ENCODE measurements around the gene RFNG. TPM values are rescaled to one million over a fixed set of nuclear protein-coding genes. Genes with fewer than 3 reads are reported as not detected.

Gene RFNG
- total and polyA plus RNA-seq, 7 donors: 27.1 to 40.7 (median 31.2) TPM

DNA sequence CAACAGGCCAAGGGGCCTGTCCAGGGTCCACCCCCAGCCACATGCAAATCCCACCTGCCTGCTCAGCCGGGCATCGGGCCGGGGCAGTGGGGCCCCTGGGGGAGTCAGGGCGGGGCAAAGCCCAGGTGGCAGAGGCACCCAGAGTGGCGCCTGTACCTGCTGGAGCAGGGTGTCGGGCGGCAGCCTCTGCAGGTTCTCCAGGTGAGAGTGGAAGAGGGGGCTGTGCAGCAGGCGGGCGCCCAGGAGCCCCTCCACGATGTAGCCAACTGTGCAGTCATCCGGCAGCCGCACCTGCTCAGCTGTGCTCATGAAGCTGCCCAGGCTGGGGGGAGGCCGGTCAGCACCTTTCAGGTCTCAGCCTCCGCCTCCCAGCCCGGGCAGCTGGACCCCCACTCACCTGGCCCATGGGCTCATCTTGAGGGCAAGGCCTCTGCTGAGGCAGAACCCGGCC lies 2.1 kb downstream of the RFNG start:
- H3K27me3 ChIP-seq (ENCODE audit: insufficient read depth in 3 of 3, low read length in 2 of 3): no peaks in the 10 kb centered on the region
- H3K36me3 ChIP-seq (ENCODE audit: insufficient read depth in 1 of 2, low read depth in 1 of 2): peaks cover 0 to 46% of the 10 kb centered on the region in 2 donors
- H3K9me3 ChIP-seq: no peaks in the 10 kb centered on the region
- intact Hi-C loops (cut with DNase I): no loop called here
- no peak overlapping the region for H3K27ac ChIP-seq
- no peak overlapping the region for H3K4me3 ChIP-seq
- H3K4me1 ChIP-seq: peaks cover 26% of the 10 kb centered on the region
- 91 to 97% (median 97%) methylated on average over 12 to 16 of the region's 16 CpGs for whole genome bisulfite sequencing, 3 donors
- ATAC-seq: no peak
- TF ChIP-seq, protein P1, sequence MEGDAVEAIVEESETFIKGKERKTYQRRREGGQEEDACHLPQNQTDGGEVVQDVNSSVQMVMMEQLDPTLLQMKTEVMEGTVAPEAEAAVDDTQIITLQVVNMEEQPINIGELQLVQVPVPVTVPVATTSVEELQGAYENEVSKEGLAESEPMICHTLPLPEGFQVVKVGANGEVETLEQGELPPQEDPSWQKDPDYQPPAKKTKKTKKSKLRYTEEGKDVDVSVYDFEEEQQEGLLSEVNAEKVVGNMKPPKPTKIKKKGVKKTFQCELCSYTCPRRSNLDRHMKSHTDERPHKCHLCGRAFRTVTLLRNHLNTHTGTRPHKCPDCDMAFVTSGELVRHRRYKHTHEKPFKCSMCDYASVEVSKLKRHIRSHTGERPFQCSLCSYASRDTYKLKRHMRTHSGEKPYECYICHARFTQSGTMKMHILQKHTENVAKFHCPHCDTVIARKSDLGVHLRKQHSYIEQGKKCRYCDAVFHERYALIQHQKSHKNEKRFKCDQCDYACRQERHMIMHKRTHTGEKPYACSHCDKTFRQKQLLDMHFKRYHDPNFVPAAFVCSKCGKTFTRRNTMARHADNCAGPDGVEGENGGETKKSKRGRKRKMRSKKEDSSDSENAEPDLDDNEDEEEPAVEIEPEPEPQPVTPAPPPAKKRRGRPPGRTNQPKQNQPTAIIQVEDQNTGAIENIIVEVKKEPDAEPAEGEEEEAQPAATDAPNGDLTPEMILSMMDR (IDR thresholded peaks at IDR 0.05): no peak
- DNase-seq: peak; percentile 12 to 36

DNA sequence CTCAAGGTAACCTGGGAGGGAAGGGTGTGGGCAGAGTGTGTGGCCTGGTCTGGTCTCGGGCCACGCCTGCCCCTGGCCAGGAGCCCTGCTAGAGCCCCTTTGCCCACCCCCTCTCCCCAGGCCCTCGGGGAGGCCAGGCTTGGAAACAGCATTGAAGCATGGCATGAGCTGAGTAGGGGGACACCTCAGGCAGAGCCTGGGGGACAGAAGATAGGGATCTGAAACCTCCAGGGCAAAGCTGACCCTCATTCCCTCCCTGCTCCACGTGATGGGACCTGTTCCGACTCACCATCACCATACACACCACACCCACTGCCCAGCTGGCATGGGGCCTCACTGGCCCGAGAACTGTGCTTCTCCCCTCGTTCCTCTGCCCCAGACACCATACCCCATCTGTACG lies 2.5 kb downstream of the RFNG start:
- H3K27me3 ChIP-seq (ENCODE audit: insufficient read depth in 3 of 3, low read length in 2 of 3): no peaks in the 10 kb centered on the region
- WGBS, 3 donors: 84 to 91% (median 86%) methylated on average over 8 of the region's 8 CpGs
- intact Hi-C loops (cut with DNase I): no loop called here
- no peaks in the 10 kb centered on the region for H3K9me3 ChIP-seq
- DNase-seq: peak in 1 of 2 donors; percentile 32
- H3K4me3 ChIP-seq: no peak overlapping the region
- no peak for ATAC-seq
- peaks cover 0 to 42% of the 10 kb centered on the region in 2 donors for H3K36me3 ChIP-seq (ENCODE audit: insufficient read depth in 1 of 2, low read depth in 1 of 2)
- TF ChIP-seq, protein P1 (IDR thresholded peaks at IDR 0.05): no peak
- H3K4me1 ChIP-seq: peaks cover 26% of the 10 kb centered on the region
- H3K27ac ChIP-seq: no peak overlapping the region

DNA sequence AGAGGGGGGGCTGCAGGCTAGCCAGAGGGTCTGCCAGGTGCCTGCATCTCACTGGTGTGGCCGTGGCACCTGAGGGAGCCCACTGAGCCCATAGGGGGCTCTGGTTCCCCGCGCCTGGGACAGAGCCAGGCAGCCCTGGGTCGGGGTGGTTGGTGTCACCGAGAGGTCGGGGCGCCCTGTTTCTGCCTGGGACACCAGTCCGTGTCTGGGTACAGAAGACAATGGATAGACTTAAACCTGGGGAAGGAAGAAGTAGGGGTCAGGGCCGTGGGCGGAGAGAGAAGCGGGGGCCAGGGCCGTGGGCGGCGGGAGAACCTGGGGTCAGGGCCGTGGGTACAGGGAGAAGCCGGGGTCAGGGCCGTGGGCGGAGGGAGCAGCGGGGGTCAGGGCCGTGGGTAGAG lies 3.0 kb downstream of the RFNG start:
- ATAC-seq (no peak), DNase-seq (no peak)
- no peaks in the 10 kb centered on the region for H3K27me3 ChIP-seq (ENCODE audit: insufficient read depth in 3 of 3, low read length in 2 of 3)
- no peaks in the 10 kb centered on the region for H3K9me3 ChIP-seq
- H3K36me3 ChIP-seq (ENCODE audit: insufficient read depth in 1 of 2, low read depth in 1 of 2): peaks cover 0 to 37% of the 10 kb centered on the region in 2 donors
- intact Hi-C loops (cut with DNase I): no loop called here
- TF ChIP-seq, protein P1 (IDR thresholded peaks at IDR 0.05): no peak
- H3K27ac ChIP-seq: no peak overlapping the region
- H3K4me1 ChIP-seq: peaks cover 24% of the 10 kb centered on the region
- 86 to 89% (median 89%) methylated on average over 12 to 20 of the region's 20 CpGs for WGBS, 3 donors
- no peak overlapping the region for H3K4me3 ChIP-seq

DNA sequence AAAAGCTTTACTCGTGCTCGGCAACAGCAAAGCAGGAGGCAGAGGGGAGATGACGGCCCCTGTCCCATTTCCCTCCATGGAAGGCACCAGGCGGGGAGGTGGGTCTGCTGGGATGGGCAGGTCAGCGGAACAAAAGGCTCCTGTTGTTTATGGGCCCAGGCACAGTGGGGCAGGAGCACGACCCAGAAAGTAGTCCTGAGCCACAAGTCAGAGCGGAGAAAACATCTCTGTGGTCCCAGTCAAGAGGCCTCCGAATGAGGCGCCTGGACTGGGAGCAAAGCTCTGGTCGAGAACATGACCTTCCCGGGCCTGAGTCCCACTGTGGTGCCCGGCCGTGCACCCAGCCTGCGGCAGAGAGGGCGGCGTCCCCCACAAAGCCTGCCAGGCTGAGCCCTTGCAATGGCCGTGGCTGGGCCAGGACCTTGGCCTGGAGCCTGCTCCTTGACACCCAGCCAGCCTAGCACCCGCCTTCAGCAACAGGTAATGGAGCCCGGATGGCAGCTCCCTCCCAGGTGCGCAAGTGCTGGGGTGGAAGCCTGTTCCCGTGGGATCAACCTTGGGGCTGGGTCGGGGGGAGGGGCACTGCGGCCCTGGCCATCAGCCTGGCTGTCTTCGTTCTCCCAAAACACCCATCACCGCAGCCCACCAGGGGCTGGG lies 3.6 kb downstream of the RFNG start:
- peak in 1 of 2 donors; percentile 39 for DNase-seq
- Histone ChIP-seq H3K36me3 (ENCODE audit: insufficient read depth in 1 of 2, low read depth in 1 of 2) (peaks cover 0 to 33% of the 10 kb centered on the region in 2 donors), H3K27ac (no peak overlapping the region), H3K27me3 (ENCODE audit: insufficient read depth in 3 of 3, low read length in 2 of 3) (no peaks in the 10 kb centered on the region), H3K9me3 (no peaks in the 10 kb centered on the region), H3K4me3 (no peak overlapping the region), H3K4me1 (peaks cover 19% of the 10 kb centered on the region)
- WGBS, 3 donors: 82 to 92% (median 85%) methylated on average over 22 to 25 of the region's 25 CpGs
- intact Hi-C loops (cut with DNase I): loop anchor here in 1 of 2 donors (2.0 kb wide), 1 partner anchor 25 kb away; no protein-coding TSS in a partner anchor
- ATAC-seq: no peak
- TF ChIP-seq, protein P1 (IDR thresholded peaks at IDR 0.05): no peak
